ENCODE results near the gene OR5T2.
"Not testable (repeated sequence)": the region's sequence is repeated elsewhere in the genome, so short reads cannot be mapped to it uniquely, and the experiment has no call there.

Gene OR5T2

DNA sequence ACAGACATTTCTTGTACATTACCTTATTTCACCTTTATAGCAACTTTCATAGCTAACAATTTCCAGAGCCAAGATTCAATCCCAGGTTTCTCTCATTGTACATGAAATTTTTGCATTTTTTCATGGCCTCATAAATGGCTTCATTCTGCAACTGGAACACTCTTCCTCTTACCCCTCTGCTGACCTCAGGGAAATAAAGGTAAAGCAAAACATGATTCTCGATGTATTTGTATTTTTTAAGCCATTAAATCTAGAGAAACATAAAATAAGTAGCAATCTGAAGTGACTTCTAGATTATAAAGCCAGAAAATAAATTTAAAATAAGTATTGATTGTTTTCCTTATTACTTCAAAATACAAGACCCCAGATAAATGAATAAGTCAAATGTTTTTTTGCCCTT, at the start of gene OR5T2:
Gene OR5T2 (minus strand): TSS at position 101 of the 400 bp plus-strand sequence. CDS start 1,193 bp downstream, outside the sequence.
- DNase-seq: no peak

GRCh38 chr11:56273854-56274253, 39.8 kb upstream of the OR5T2 start, which contains the start of gene OR5T1:
OR5T1 (plus strand) TSS chr11:56274154; CDS start chr11:56275639, 1,485 bp downstream.
- no peak for DNase-seq

- no peak for DNase-seq
These were observed 37.0 kb upstream of the OR5T2 start for GRCh38 chr11:56271092-56271491.

DNA sequence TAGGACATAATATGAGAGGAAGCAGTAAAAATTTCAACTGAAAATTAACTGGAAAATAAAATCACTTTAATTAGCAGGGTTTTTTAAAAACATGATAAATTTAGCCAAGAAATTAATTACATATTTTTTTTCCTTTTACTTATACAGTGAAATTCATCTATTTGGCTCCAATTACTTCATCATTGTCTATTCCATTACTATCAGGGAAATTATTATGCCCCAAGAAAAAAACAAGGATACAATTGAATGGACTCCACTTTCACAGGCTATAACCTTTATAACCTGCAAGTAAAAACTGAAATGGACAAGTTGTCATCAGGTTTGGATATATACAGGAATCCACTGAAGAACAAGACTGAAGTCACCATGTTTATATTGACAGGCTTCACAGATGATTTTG, 17.9 kb upstream of the OR5T2 start, which contains the start of gene OR5T3:
Gene OR5T3 (plus strand): TSS at position 301 of the 400 bp plus-strand sequence. CDS start 0 bp downstream, at position 301.
- no peak for DNase-seq

GRCh38 chr11:56219735-56220134, 14.3 kb downstream of the OR5T2 start:
- DNase-seq: not testable (repeated sequence)

DNA sequence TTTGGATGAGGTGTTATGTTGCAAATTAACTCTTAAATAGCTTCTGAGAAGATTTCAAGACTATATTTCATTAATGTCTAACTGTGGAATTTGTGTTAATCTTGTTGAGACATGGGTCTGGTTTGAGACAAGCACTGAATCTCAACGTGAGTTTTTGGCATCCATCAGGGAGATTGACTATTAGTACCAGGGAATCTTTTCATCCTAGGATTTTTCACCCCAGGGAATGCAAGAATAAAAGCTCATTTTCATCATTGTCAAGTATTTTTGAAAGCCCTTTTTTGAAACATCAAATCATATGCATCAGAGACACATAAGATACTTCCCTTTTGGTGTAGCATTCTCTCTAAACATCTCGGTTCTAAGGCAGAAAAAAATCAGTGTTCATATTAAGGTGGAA, 19.5 kb downstream of the OR5T2 start:
- DNase-seq: no peak

- no peak for DNase-seq
These were observed 26.3 kb downstream of the OR5T2 start for GRCh38 chr11:56207790-56208189.

DNA sequence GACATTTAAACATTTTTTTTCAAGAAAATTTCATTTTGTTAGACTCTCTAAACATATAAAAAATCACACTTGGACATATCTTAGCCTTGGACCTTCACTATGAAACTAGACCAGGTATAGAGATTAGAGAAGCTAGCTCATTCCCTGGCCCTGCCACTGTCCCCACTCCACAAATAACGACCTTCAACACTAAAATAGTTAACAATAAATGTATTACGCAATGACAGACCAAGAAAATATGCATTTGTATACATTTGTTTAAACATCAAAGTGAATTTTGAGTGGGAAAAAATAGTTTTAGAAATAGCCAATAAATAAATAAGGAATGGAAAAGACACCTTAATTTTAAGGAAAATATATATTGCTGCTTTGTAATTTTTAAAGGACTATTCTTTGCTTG, 36.7 kb downstream of the OR5T2 start:
- no peak for DNase-seq

DNA sequence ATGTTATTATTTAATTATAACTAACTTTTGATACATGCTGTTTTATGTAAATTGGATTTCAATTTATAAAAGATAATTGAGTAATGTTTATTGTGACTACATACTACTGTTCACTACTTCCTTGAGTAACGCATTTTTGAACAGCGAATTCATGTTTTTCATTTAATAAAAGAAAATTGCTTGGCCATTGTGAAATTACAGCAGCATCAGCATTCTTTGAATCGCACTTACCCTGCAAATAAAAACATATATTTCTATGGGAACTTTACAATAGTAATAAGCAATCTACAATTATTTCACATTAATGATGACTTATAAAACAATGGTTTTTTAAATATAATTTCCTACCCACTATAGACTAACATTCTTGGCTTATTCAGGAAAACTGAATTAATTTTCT, 37.4 kb downstream of the OR5T2 start:
- no peak for DNase-seq

- DNase-seq: no peak
These were observed 45.5 kb downstream of the OR5T2 start for GRCh38 chr11:56188602-56189001.

GRCh38 chr11:56183459-56183858, 50.6 kb downstream of the OR5T2 start:
- DNase-seq: no peak
